GM12878 (cell line): ENCODE data around the gene SKA1. TPM values are rescaled to one million over a fixed set of nuclear protein-coding genes. Genes with fewer than 3 reads are reported as not detected.

Source experiments
- ATAC-seq: fragments of 200-7000 bp; cut with Tn5 transposase; 3 replicates; pipeline ENCODE4 v1.9.1; 2020; ENCODE audit warnings: mild to moderate bottlenecking, moderate library complexity
- BruUV-seq: library from RNA; stranded (reverse); fragments of 400-500 nt; replicated peaks from 2 replicates; lab custom pipeline; 2021; lab: Mats Ljungman, UMichigan
- CTCF ChIA-PET: fragments of 300-600 bp; sonication (Branson Sonifier 250); formaldehyde crosslinking; extraction: SDS; loops from one replicate; lab custom pipeline; 2021; ENCODE audit warnings: inconsistent platforms; lab: Yijun Ruan, JAX
- POLR2A ChIA-PET: fragments of 350-600 bp; formaldehyde crosslinking; extraction: SDS; loops from one replicate; lab custom pipeline; 2021; ENCODE audit warnings: inconsistent platforms; lab: Charles Lee
- RAD21 ChIA-PET: fragments of 300-600 bp; sonication (Branson Sonifier 250); formaldehyde crosslinking; loops from one replicate; lab custom pipeline; 2023; ENCODE audit warnings: antibody characterized with exemption; ENCODE audit not compliant: unreplicated experiment; lab: Charles Lee
- SMC1A ChIA-PET: fragments of 300-600 bp; sonication (Branson Sonifier 250); formaldehyde crosslinking; loops from one replicate; lab custom pipeline; 2023; ENCODE audit not compliant: unreplicated experiment, uncharacterized antibody; lab: Charles Lee
- DNase-seq: peaks from one replicate; pipeline ENCODE4 v3.0.0-alpha.2; 2011; ENCODE audit warnings: low read depth, low spot score
- FAIRE-seq: peaks from 3 replicates; lab custom pipeline; 2011; peaks lifted over from hg19 to GRCh38; lab: Jason Lieb, UNC
- H2AFZ ChIP-seq: 2 replicates; pipeline ENCODE4 v1.6.0; 2011; ENCODE audit warnings: low read depth, low read length, control low read depth; ENCODE audit not compliant: control insufficient read depth
- H3K27ac ChIP-seq: 2 replicates; pipeline ENCODE4 v1.5.1; 2011; ENCODE audit warnings: control low read depth; ENCODE audit not compliant: control insufficient read depth, insufficient read depth
- H3K27me3 ChIP-seq, 2 experiments: replicated peaks in 1 of 2; 2 replicates each; pipeline versions ENCODE4 v1.6.0 to v1.6.1; 2011; ENCODE audit warnings: low read length in 1 of 2; ENCODE audit not compliant: control insufficient read depth in 2 of 2, insufficient read depth in 2 of 2
- H3K36me3 ChIP-seq, 2 experiments: 2 replicates each; pipeline ENCODE4 v1.5.1; 2011; ENCODE audit warnings: low read length in 1 of 2; ENCODE audit not compliant: control insufficient read depth in 2 of 2, insufficient read depth in 2 of 2
- H3K4me1 ChIP-seq: 2 replicates; pipeline ENCODE4 v1.6.1; 2011; ENCODE audit warnings: mild to moderate bottlenecking, low read length, moderate library complexity, mixed read lengths; ENCODE audit not compliant: control insufficient read depth, insufficient read depth
- H3K4me2 ChIP-seq: 2 replicates; pipeline ENCODE4 v1.6.0; 2011; ENCODE audit warnings: control low read depth; ENCODE audit not compliant: control insufficient read depth, insufficient read depth
- H3K4me3 ChIP-seq: fragments of 200-600 bp; sonication (generic); 2 replicates; pipeline ENCODE4 v1.5.1; 2016
- H3K79me2 ChIP-seq: 2 replicates; pipeline ENCODE4 v1.6.0; 2011; ENCODE audit warnings: low read length; ENCODE audit not compliant: control insufficient read depth, insufficient read depth
- H3K9ac ChIP-seq: 2 replicates; pipeline ENCODE4 v1.8.0; 2011; ENCODE audit warnings: low read length, control low read depth, mixed read lengths; ENCODE audit not compliant: control insufficient read depth, insufficient read depth
- H3K9me3 ChIP-seq: replicated peaks from 3 replicates; pipeline ENCODE4 v1.5.1; 2011; ENCODE audit warnings: mild to moderate bottlenecking, low read length; ENCODE audit not compliant: control insufficient read depth, insufficient read depth
- H4K20me1 ChIP-seq: 2 replicates; pipeline ENCODE4 v1.6.0; 2011; ENCODE audit not compliant: control insufficient read depth, insufficient read depth
- BCL11A ChIP-seq: IDR thresholded peaks from 2 replicates; pipeline ENCODE4 v1.6.1; 2011; ENCODE audit warnings: low read depth, low read length
- BMI1 ChIP-seq: fragments of 450-650 bp; IDR thresholded peaks from 2 replicates; pipeline ENCODE4 v1.6.1; 2016; ENCODE audit warnings: mild to moderate bottlenecking, moderate library complexity, borderline replicate concordance
- CBX3 ChIP-seq: fragments of 200-600 bp; sonication (generic); IDR thresholded peaks from 2 replicates; pipeline ENCODE4 v1.6.1; 2016; ENCODE audit warnings: low read depth, borderline replicate concordance
- ELK1 ChIP-seq: IDR thresholded peaks from 2 replicates; pipeline ENCODE4 v1.6.1; 2012; ENCODE audit warnings: low read depth, low read length, improper control_type of control experiment
- MEF2A ChIP-seq: IDR thresholded peaks from 2 replicates; pipeline ENCODE4 v1.6.1; 2011; ENCODE audit warnings: low read depth, mild to moderate bottlenecking, low read length, moderate library complexity; ENCODE audit not compliant: insufficient read depth
- MYB ChIP-seq: fragments of 150-350 bp; IDR thresholded peaks from 2 replicates; pipeline ENCODE4 v1.6.1; 2014; ENCODE audit warnings: mild to moderate bottlenecking, low read depth, low read length, borderline replicate concordance
- MYC ChIP-seq: IDR thresholded peaks from 2 replicates; pipeline ENCODE4 v1.6.1; 2011; ENCODE audit warnings: mild to moderate bottlenecking, low read length, moderate library complexity, inconsistent platforms; ENCODE audit not compliant: insufficient read depth, insufficient replicate concordance, insufficient read length, severe bottlenecking
- POLR2A ChIP-seq: IDR thresholded peaks from 2 replicates; pipeline ENCODE4 v1.6.1; 2011; ENCODE audit warnings: low read depth, mild to moderate bottlenecking, low read length
- RCOR1 ChIP-seq: conservative IDR thresholded peaks from 2 replicates; pipeline ENCODE4 v1.6.1; 2012; ENCODE audit warnings: low read depth, low read length, improper control_type of control experiment
- RFX5 ChIP-seq: IDR thresholded peaks from 2 replicates; pipeline ENCODE4 v1.6.1; 2011; ENCODE audit warnings: low read depth, low read length, improper control_type of control experiment
- ZBTB33 ChIP-seq: fragments of 450-650 bp; IDR thresholded peaks from 2 replicates; pipeline ENCODE4 v1.6.1; 2017; ENCODE audit warnings: mild to moderate bottlenecking
- ZBTB4 ChIP-seq: fragments of 450-650 bp; formaldehyde crosslinking; IDR thresholded peaks from 2 replicates; pipeline ENCODE4 v1.4.0; 2022; ENCODE audit warnings: mild to moderate bottlenecking, moderate library complexity
- ZZZ3 ChIP-seq: IDR thresholded peaks from 2 replicates; pipeline ENCODE4 v1.6.1; 2011; ENCODE audit warnings: low read depth; ENCODE audit not compliant: control insufficient read depth, insufficient read length
- in situ Hi-C: fragments of 300-500 bp; cut with MboI; formaldehyde crosslinking; loops from 9 replicates; pipeline ENCODE4 v1.14.3; 2018; ENCODE audit warnings: mixed read lengths
- intact Hi-C: fragments of 100-400 bp; cut with micrococcal nuclease; formaldehyde crosslinking; loops from one replicate; pipeline ENCODE4 v1.14.2; 2022; ENCODE audit not compliant: unreplicated experiment
- polyA plus RNA-seq, 11 experiments: library from polyadenylated mRNA; depleted of rRNA in 4 of 11; unstranded in 6 of 11; stranded (reverse) in 5 of 11; fragments of >200 nt; fragmentation: Nextera tagmentation in 4 of 11; fragmentation: Illumina TruSeq in 1 of 11; extraction: Ambion mirVana in 4 of 11; extraction: Trizol in 1 of 11; gene quantifications; 1 replicate in 1 of 11; 2 replicates in 10 of 11; pipeline versions ENCODE4 v1.2.1 to v1.2.3, GENCODE V29; 2011 to 2016; ENCODE audit warnings: inconsistent platforms in 2 of 11, missing spikeins in 2 of 11, low read depth in 1 of 11
- total RNA-seq, 4 experiments: library from RNA; depleted of rRNA in 3 of 4; stranded (reverse); fragments of >200 nt in 3 of 4; fragmentation: Illumina TruSeq in 1 of 4; extraction: Trizol in 1 of 4; gene quantifications; 2 replicates each; pipeline versions ENCODE4 v1.2.1 to v1.2.3, GENCODE V29; 2013 to 2021

Gene SKA1
- total and polyA plus RNA-seq, 10 of the 15 experiments (the other 5 are each of a cell fraction or from before 2014, with no cell fraction given) = 16.4 to 36.7 (median 31.1) TPM

GRCh38 chr18:50360611-50361010, 14.2 kb upstream of the SKA1 start (continued):
- no peak for TF ChIP-seq ZBTB4
- TF ChIP-seq POLR2A = no peak

- no peak for ATAC-seq
- POLR2A ChIA-PET = no interaction called here
- in situ Hi-C loops (no loop called here), intact Hi-C loops (no loop called here)
- FAIRE-seq = no peak
- Histone ChIP-seq H3K9ac (no peak overlapping the region), H3K4me2 (no peak overlapping the region), H3K27ac (no peak overlapping the region), H3K27me3 (no peaks in the 10 kb centered on the region), H2AFZ (no peak overlapping the region), H4K20me1 (no peaks in the 10 kb centered on the region), H3K4me3 (no peak overlapping the region), H3K36me3 (no peaks in the 10 kb centered on the region), H3K9me3 (peaks cover 6% of the 10 kb centered on the region), H3K4me1 (peaks cover 7% of the 10 kb centered on the region), H3K79me2 (no peaks in the 10 kb centered on the region)
- RAD21 ChIA-PET = no interaction called here
- CTCF ChIA-PET = interaction anchor here (1.0 to 1.1 kb wide), 2 partner anchors 8 to 12 kb away, joined by 3 to 5 read pairs; no protein-coding TSS in a partner anchor
- TF ChIP-seq RCOR1 (no peak), RFX5 (no peak), ELK1 (no peak), MYC (no peak), BCL11A (no peak), ZBTB33 (no peak), MEF2A (no peak), ZZZ3 (no peak), CBX3 (no peak), MYB (no peak), BMI1 (no peak)
- SMC1A ChIA-PET = no interaction called here
- BruUV-seq = no TSS peak
- DNase-seq = no peak
Observed at GRCh38 chr18:50369672-50370071, 5.2 kb upstream of the SKA1 start.
